ENCODE data around the gene RADIL.

The RADIL gene

DNA sequence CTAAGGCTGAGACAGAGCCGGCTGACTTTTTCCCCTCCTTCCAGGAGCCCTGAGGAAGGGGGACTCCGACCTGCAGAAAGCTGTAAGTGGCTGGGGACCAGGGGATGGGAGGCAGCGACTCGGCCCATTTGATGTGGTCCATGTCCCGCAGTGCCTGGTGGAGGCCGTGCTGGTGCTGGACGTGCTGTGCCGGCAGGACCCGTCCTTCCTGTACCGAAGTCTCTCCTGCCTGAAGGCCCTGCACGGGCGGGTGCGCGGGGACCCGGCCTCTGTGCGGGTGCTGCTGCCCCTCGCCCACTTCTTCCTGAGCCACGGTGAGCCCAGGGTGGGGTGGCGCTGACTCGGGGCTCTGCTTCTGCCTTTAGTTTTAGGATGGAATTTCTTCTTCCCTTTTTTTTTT lies 98.1 kb downstream of the RADIL start:
- H3K4me3 ChIP-seq (replicated peaks; ENCODE audit: insufficient read depth, low read length) = no peak overlapping the region
- no peak overlapping the region for H3K27ac ChIP-seq (replicated peaks)
- no peaks in the 10 kb centered on the region for H3K27me3 ChIP-seq (ENCODE audit: insufficient read depth, poor library complexity, severe bottlenecking)
- DNase-seq (ENCODE audit: low read depth in 1 of 2, low spot score in 1 of 2) = no peak
- TF ChIP-seq, protein P1, sequence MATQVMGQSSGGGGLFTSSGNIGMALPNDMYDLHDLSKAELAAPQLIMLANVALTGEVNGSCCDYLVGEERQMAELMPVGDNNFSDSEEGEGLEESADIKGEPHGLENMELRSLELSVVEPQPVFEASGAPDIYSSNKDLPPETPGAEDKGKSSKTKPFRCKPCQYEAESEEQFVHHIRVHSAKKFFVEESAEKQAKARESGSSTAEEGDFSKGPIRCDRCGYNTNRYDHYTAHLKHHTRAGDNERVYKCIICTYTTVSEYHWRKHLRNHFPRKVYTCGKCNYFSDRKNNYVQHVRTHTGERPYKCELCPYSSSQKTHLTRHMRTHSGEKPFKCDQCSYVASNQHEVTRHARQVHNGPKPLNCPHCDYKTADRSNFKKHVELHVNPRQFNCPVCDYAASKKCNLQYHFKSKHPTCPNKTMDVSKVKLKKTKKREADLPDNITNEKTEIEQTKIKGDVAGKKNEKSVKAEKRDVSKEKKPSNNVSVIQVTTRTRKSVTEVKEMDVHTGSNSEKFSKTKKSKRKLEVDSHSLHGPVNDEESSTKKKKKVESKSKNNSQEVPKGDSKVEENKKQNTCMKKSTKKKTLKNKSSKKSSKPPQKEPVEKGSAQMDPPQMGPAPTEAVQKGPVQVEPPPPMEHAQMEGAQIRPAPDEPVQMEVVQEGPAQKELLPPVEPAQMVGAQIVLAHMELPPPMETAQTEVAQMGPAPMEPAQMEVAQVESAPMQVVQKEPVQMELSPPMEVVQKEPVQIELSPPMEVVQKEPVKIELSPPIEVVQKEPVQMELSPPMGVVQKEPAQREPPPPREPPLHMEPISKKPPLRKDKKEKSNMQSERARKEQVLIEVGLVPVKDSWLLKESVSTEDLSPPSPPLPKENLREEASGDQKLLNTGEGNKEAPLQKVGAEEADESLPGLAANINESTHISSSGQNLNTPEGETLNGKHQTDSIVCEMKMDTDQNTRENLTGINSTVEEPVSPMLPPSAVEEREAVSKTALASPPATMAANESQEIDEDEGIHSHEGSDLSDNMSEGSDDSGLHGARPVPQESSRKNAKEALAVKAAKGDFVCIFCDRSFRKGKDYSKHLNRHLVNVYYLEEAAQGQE (IDR thresholded peaks at IDR 0.05; ENCODE audit: insufficient replicate concordance, low read depth) = no peak
- TF ChIP-seq POLR2AphosphoS5 (IDR thresholded peaks at IDR 0.05; ENCODE audit: low read depth) (no peak), GABPA (IDR thresholded peaks at IDR 0.05; ENCODE audit: low read depth) (no peak), SPI1 (IDR thresholded peaks at IDR 0.05; ENCODE audit: borderline replicate concordance, low read depth) (no peak)
- TF ChIP-seq, protein P2, sequence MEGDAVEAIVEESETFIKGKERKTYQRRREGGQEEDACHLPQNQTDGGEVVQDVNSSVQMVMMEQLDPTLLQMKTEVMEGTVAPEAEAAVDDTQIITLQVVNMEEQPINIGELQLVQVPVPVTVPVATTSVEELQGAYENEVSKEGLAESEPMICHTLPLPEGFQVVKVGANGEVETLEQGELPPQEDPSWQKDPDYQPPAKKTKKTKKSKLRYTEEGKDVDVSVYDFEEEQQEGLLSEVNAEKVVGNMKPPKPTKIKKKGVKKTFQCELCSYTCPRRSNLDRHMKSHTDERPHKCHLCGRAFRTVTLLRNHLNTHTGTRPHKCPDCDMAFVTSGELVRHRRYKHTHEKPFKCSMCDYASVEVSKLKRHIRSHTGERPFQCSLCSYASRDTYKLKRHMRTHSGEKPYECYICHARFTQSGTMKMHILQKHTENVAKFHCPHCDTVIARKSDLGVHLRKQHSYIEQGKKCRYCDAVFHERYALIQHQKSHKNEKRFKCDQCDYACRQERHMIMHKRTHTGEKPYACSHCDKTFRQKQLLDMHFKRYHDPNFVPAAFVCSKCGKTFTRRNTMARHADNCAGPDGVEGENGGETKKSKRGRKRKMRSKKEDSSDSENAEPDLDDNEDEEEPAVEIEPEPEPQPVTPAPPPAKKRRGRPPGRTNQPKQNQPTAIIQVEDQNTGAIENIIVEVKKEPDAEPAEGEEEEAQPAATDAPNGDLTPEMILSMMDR (IDR thresholded peaks at IDR 0.05; ENCODE audit: insufficient read depth, low read length) = no peak

- Histone ChIP-seq H3K27ac (replicated peaks) (no peak overlapping the region), H3K4me3 (replicated peaks; ENCODE audit: insufficient read depth, low read length) (no peak overlapping the region), H3K27me3 (ENCODE audit: insufficient read depth, poor library complexity, severe bottlenecking) (no peaks in the 10 kb centered on the region)
- DNase-seq (ENCODE audit: low read depth in 1 of 2, low spot score in 1 of 2) = no peak
- TF ChIP-seq POLR2AphosphoS5 (IDR thresholded peaks at IDR 0.05; ENCODE audit: low read depth) (no peak), GABPA (IDR thresholded peaks at IDR 0.05; ENCODE audit: low read depth) (no peak)
- TF ChIP-seq, protein P1 (IDR thresholded peaks at IDR 0.05; ENCODE audit: insufficient replicate concordance, low read depth) = no peak
- TF ChIP-seq, protein P2 (IDR thresholded peaks at IDR 0.05; ENCODE audit: insufficient read depth, low read length) = no peak
Measured at GRCh38 chr7:4784799-4785198, 98.7 kb downstream of the RADIL start.

GRCh38 chr7:4783762-4784351 lies 99.7 kb downstream of the RADIL start:
- TF ChIP-seq POLR2AphosphoS5 (IDR thresholded peaks at IDR 0.05; ENCODE audit: low read depth) (no peak), GABPA (IDR thresholded peaks at IDR 0.05; ENCODE audit: low read depth) (no peak), SPI1 (IDR thresholded peaks at IDR 0.05; ENCODE audit: borderline replicate concordance, low read depth) (no peak)
- TF ChIP-seq, protein P2 (IDR thresholded peaks at IDR 0.05; ENCODE audit: insufficient read depth, low read length) = no peak
- TF ChIP-seq, protein P1 (IDR thresholded peaks at IDR 0.05; ENCODE audit: insufficient replicate concordance, low read depth) = no peak
- no peak for DNase-seq (ENCODE audit: low read depth in 1 of 2, low spot score in 1 of 2)

More at GRCh38 chr7:4783762-4784351, 99.7 kb downstream of the RADIL start:
- no peak overlapping the region for H3K27ac ChIP-seq (replicated peaks)
- H3K27me3 ChIP-seq (ENCODE audit: insufficient read depth, poor library complexity, severe bottlenecking) = no peaks in the 10 kb centered on the region
- H3K4me3 ChIP-seq (replicated peaks; ENCODE audit: insufficient read depth, low read length) = no peak overlapping the region
